K562 (cell line): ENCODE measurements around the gene C11orf54. TPM values are rescaled to one million over a fixed set of nuclear protein-coding genes. Genes with fewer than 3 reads are reported as not detected.
A peak's percentile ranks its signal among the peaks of the same experiment; 100 is the strongest.

Experiments
- ATAC-seq: fragments of 200-7000 bp; cut with Tn5 transposase; 3 replicates; pipeline ENCODE4 v1.9.1; 2020; ENCODE audit warnings: moderate library complexity
- BruUV-seq: library from RNA; stranded (reverse); fragments of 400-500 nt; replicated peaks from 2 replicates; lab custom pipeline; 2021; lab: Mats Ljungman, UMichigan
- CTCF ChIA-PET: fragments of 300-600 bp; formaldehyde crosslinking; extraction: SDS; loops from one replicate; lab custom pipeline; 2021; ENCODE audit warnings: low intra/inter-chr PET ratio; lab: Yijun Ruan, JAX
- POLR2A ChIA-PET: fragments of 300-600, 350-650 bp; sonication (Branson Sonifier 250); formaldehyde crosslinking; extraction: SDS; loops from one replicate; lab custom pipeline; 2021; ENCODE audit warnings: antibody characterized with exemption, inconsistent platforms; lab: Yijun Ruan, JAX
- DNase-seq, 4 experiments: peaks; one replicate each; pipeline versions ENCODE4 v3.0.0 to v3.0.0-alpha.2; 2011 to 2018; ENCODE audit warnings: low spot score in 3 of 4, mixed read lengths in 3 of 4; ENCODE audit errors: extremely low read depth in 1 of 4
- FAIRE-seq: peaks from 2 replicates; lab custom pipeline; 2011; peaks lifted over from hg19 to GRCh38; lab: Jason Lieb, UNC
- H2AFZ ChIP-seq: 2 replicates; pipeline ENCODE4 v1.6.0; 2011; ENCODE audit warnings: low read depth, low read length, control low read depth, inconsistent platforms
- H3K27ac ChIP-seq: fragments of 200-600 bp; 3 replicates; pipeline ENCODE4 v1.8.0; 2011; ENCODE audit warnings: low read depth, mild to moderate bottlenecking, control low read depth, inconsistent platforms, low read length, moderate library complexity, mixed read lengths; ENCODE audit errors: extremely low read depth
- H3K27me3 ChIP-seq, 2 experiments: fragments of 300-600 bp in 1 of 2; 2 replicates in 1 of 2; 3 replicates in 1 of 2; pipeline versions ENCODE4 v1.6.0 to v1.8.0; 2011; ENCODE audit warnings: inconsistent platforms in 2 of 2, low read length in 2 of 2, mild to moderate bottlenecking in 1 of 2, mixed read lengths in 1 of 2, moderate library complexity in 1 of 2; ENCODE audit not compliant: control insufficient read depth in 2 of 2, insufficient read depth in 2 of 2
- H3K36me3 ChIP-seq: fragments of 300-600 bp; 3 replicates; pipeline ENCODE4 v1.8.0; 2011; ENCODE audit warnings: mild to moderate bottlenecking, low read length, inconsistent platforms; ENCODE audit not compliant: control insufficient read depth, insufficient read depth
- H3K4me1 ChIP-seq, 2 experiments: fragments of 200-600 bp in 1 of 2; replicated peaks in 1 of 2; 2 replicates in 1 of 2; 3 replicates in 1 of 2; pipeline versions ENCODE4 v1.5.1 to v1.8.0; 2011; ENCODE audit warnings: inconsistent platforms in 2 of 2, low read length in 2 of 2, mild to moderate bottlenecking in 1 of 2, mixed read lengths in 1 of 2, moderate library complexity in 1 of 2; ENCODE audit not compliant: control insufficient read depth in 2 of 2, insufficient read depth in 2 of 2
- H3K4me2 ChIP-seq: 2 replicates; pipeline ENCODE4 v1.6.1; 2011; ENCODE audit warnings: low read length, control low read depth, inconsistent platforms, mixed read lengths; ENCODE audit not compliant: insufficient read depth
- H3K4me3 ChIP-seq: fragments of 200-600 bp; sonication (generic), shearing (Covaris generic); 2 replicates; pipeline ENCODE4 v1.5.1; 2016; ENCODE audit warnings: control low read depth, inconsistent platforms
- H3K79me2 ChIP-seq: fragments of 200-600 bp; 3 replicates; pipeline ENCODE4 v1.8.0; 2011; ENCODE audit warnings: low read length, inconsistent platforms; ENCODE audit not compliant: control insufficient read depth, insufficient read depth
- H3K9ac ChIP-seq, 2 experiments: 2 replicates each; pipeline versions ENCODE4 v1.6.0 to v1.6.1; 2011; ENCODE audit warnings: low read depth in 2 of 2, low read length in 2 of 2, control low read depth in 1 of 2, inconsistent platforms in 1 of 2, mild to moderate bottlenecking in 1 of 2, mixed read lengths in 1 of 2; ENCODE audit not compliant: insufficient read depth in 1 of 2
- H3K9me1 ChIP-seq: one replicate; pipeline ENCODE4 v1.6.0; 2011; ENCODE audit warnings: inconsistent platforms, mild to moderate bottlenecking, low read length, moderate library complexity; ENCODE audit not compliant: control insufficient read depth, insufficient read depth
- H3K9me3 ChIP-seq: replicated peaks from 2 replicates; pipeline ENCODE4 v1.5.1; 2011; ENCODE audit warnings: low read depth, low read length, inconsistent platforms; ENCODE audit not compliant: control insufficient read depth, insufficient read depth
- H4K20me1 ChIP-seq: replicated peaks from 2 replicates; pipeline ENCODE4 v1.6.1; 2011; ENCODE audit warnings: low read length, inconsistent platforms, mixed read lengths; ENCODE audit not compliant: control insufficient read depth, insufficient read depth
- BDP1 ChIP-seq: IDR thresholded peaks from 3 replicates; pipeline ENCODE4 v1.6.1; 2011; ENCODE audit not compliant: insufficient read length, insufficient read depth
- CXXC5 ChIP-seq: fragments of 250-450 bp; sonication (Bioruptor Pico); IDR thresholded peaks from 2 replicates; pipeline ENCODE4 v1.8.0; 2022; ENCODE audit warnings: inconsistent platforms, mild to moderate bottlenecking, moderate library complexity
- ELK1 ChIP-seq: sonication (generic); formaldehyde crosslinking; IDR thresholded peaks from 2 replicates; pipeline ENCODE4 v1.8.1; 2022; ENCODE audit warnings: missing genetic modification reagents
- ERF ChIP-seq: fragments of 450-650 bp; formaldehyde crosslinking; IDR thresholded peaks from 2 replicates; pipeline ENCODE4 v1.4.0; 2020; ENCODE audit warnings: mild to moderate bottlenecking, mixed read lengths
- EWSR1 ChIP-seq: fragments of 450-650 bp; IDR thresholded peaks from 2 replicates; pipeline ENCODE4 v1.6.1; 2018; ENCODE audit warnings: borderline replicate concordance, mild to moderate bottlenecking, low read depth, moderate library complexity; ENCODE audit not compliant: partially characterized antibody
- IRF1 ChIP-seq: sonication (generic); formaldehyde crosslinking; IDR thresholded peaks from 2 replicates; pipeline ENCODE4 v1.8.0; 2022; ENCODE audit warnings: missing genetic modification reagents, mild to moderate bottlenecking, borderline replicate concordance
- MBD1 ChIP-seq: fragments of 250-450 bp; sonication (Bioruptor Pico); IDR thresholded peaks from 2 replicates; pipeline ENCODE4 v1.8.0; 2022; ENCODE audit warnings: inconsistent platforms
- MIER1 ChIP-seq: fragments of 450-650 bp; IDR thresholded peaks from 2 replicates; pipeline ENCODE4 v1.6.1; 2016; ENCODE audit warnings: antibody characterized with exemption, mild to moderate bottlenecking, low read depth
- NR1H2 ChIP-seq: sonication (generic); formaldehyde crosslinking; IDR thresholded peaks from 2 replicates; pipeline ENCODE4 v1.4.0; 2020; ENCODE audit warnings: mild to moderate bottlenecking, missing genetic modification reagents
- OTX1 ChIP-seq: fragments of 450-650 bp; formaldehyde crosslinking; IDR thresholded peaks from 2 replicates; pipeline ENCODE4 v1.4.0; 2022; ENCODE audit warnings: mild to moderate bottlenecking
- POLR2AphosphoS5 ChIP-seq: IDR thresholded peaks from 2 replicates; pipeline ENCODE4 v1.6.1; 2011; ENCODE audit warnings: mild to moderate bottlenecking, low read depth, low read length, moderate library complexity; ENCODE audit not compliant: control insufficient read depth, insufficient read depth
- STAT6 ChIP-seq: sonication (generic); formaldehyde crosslinking; IDR thresholded peaks from 2 replicates; pipeline ENCODE4 v1.8.1; 2023; ENCODE audit warnings: mild to moderate bottlenecking, missing genetic modification reagents
- SUPT5H ChIP-seq: fragments of 450-650 bp; IDR thresholded peaks from 2 replicates; pipeline ENCODE4 v1.6.1; 2016
- TOE1 ChIP-seq, 2 experiments: fragments of 450-650 bp in 1 of 2; sonication (generic) in 1 of 2; formaldehyde crosslinking in 1 of 2; IDR thresholded peaks; 2 replicates each; pipeline versions ENCODE4 v1.7.1 to v1.8.0; 2016 to 2022; ENCODE audit warnings: borderline replicate concordance in 2 of 2, mild to moderate bottlenecking in 2 of 2, antibody characterized with exemption in 1 of 2, inconsistent platforms in 1 of 2, low read depth in 1 of 2, missing genetic modification reagents in 1 of 2, moderate library complexity in 1 of 2
- ZNF253 ChIP-seq: fragments of 250-450 bp; sonication (Bioruptor Pico); conservative IDR thresholded peaks from 2 replicates; pipeline ENCODE4 v1.6.1; 2021; ENCODE audit warnings: mild to moderate bottlenecking
- ZNF644 ChIP-seq: fragments of 200-800 bp; sonication (Bioruptor generic); IDR thresholded peaks from 2 replicates; pipeline ENCODE4 v1.6.1; 2016; ENCODE audit warnings: low read depth, missing genetic modification characterization, missing compliant biosample characterization
- WGBS: fragments of 100-300 bp; shearing (Covaris generic); methylation state at CpG from one replicate; pipeline ENCODE4 v1.1.6; 2016; ENCODE audit warnings: low coverage, mixed read lengths; ENCODE audit not compliant: insufficient coverage; ENCODE audit errors: missing lambda C conversion rate; 5-methylcytosine and 5-hydroxymethylcytosine counted together
- in situ Hi-C: fragments of 300-500 bp; cut with MboI; formaldehyde crosslinking; loops from 4 replicates; pipeline ENCODE4 v1.15.0; 2018; ENCODE audit warnings: inconsistent platforms, mixed read lengths
- intact Hi-C: fragments of 100-400 bp; cut with micrococcal nuclease; formaldehyde crosslinking; loops from 2 replicates; pipeline ENCODE4 v1.14.2; 2022
- polyA plus RNA-seq, 8 experiments: library from polyadenylated mRNA; depleted of rRNA in 4 of 8; stranded (reverse) in 5 of 8; unstranded in 3 of 8; fragments of >200 nt; fragmentation: Nextera tagmentation in 2 of 8; fragmentation: Illumina TruSeq in 1 of 8; extraction: Ambion mirVana in 2 of 8; extraction: Trizol in 1 of 8; gene quantifications; 2 replicates each; pipeline versions ENCODE4 v1.2.1 to v1.2.3, GENCODE V29; 2011 to 2014; ENCODE audit warnings: inconsistent platforms in 1 of 8, missing spikeins in 1 of 8
- total RNA-seq, 7 experiments: library from RNA; depleted of rRNA in 6 of 7; stranded (reverse); fragments of >200 nt in 6 of 7; fragmentation: Illumina TruSeq in 2 of 7; extraction: Trizol in 2 of 7; gene quantifications; 2 replicates each; pipeline versions ENCODE4 v1.2.1 to v1.2.3, GENCODE V29; 2011 to 2021; ENCODE audit warnings: low replicate concordance in 1 of 7

C11orf54 gene
- total and polyA plus RNA-seq, 9 of the 15 experiments (the other 6 are each of a cell fraction or from before 2014, with no cell fraction given) = 13.4 to 33.0 (median 23.1) TPM

GRCh38 chr11:93729129-93729616 is 12.3 kb upstream of the C11orf54 start:
- intact Hi-C loops = no loop called here
- no peaks in the 10 kb centered on the region for H3K9me1 ChIP-seq
- TF ChIP-seq STAT6 (CRISPR knock-in tag) = no peak
- TF ChIP-seq POLR2AphosphoS5 = peak; percentile 44; the same call in 1 of the 2 replicates
- TF ChIP-seq IRF1 = no peak
- peak; percentile 53 for TF ChIP-seq EWSR1
- TF ChIP-seq ZNF644 = no peak
- TF ChIP-seq ZNF253 (CRISPR knock-in tag) = 0 out of 2 replicates have a peak, but pooled peaks have one; percentile 3
- TF ChIP-seq BDP1 = no peak
- no peak for TF ChIP-seq MIER1
- no peak for TF ChIP-seq ELK1 (CRISPR knock-in tag)
- 0 out of 2 replicates have a peak, but pooled peaks have one; percentile 52 for TF ChIP-seq ERF (CRISPR knock-in tag)
- TF ChIP-seq NR1H2 (CRISPR knock-in tag) = no peak
- TF ChIP-seq TOE1 (IDR thresholded peaks at IDR 0.05; ENCODE audit: borderline replicate concordance) = no peak
- TF ChIP-seq TOE1 (CRISPR knock-in tag; IDR thresholded peaks at IDR 0.05; ENCODE audit: borderline replicate concordance, low read depth) = no peak
- peak; percentile 85 for TF ChIP-seq SUPT5H
- no peak for TF ChIP-seq MBD1 (CRISPR knock-in tag)
- 0 out of 2 replicates have a peak, but pooled peaks have one; percentile 38 for TF ChIP-seq OTX1 (CRISPR knock-in tag)
- TF ChIP-seq CXXC5 = no peak

More at GRCh38 chr11:93729129-93729616, 12.3 kb upstream of the C11orf54 start:
- FAIRE-seq = no peak
- Histone ChIP-seq H3K9me3 (no peaks in the 10 kb centered on the region), H3K4me3 (no peak overlapping the region), H3K4me1 (no peaks in the 10 kb centered on the region), H3K27ac (peak overlapping the region; percentile 31; the same call in 1 of the 3 replicates), H3K36me3 (peaks cover 95% of the 10 kb centered on the region), H3K27me3 (no peaks in the 10 kb centered on the region), H3K4me2 (no peak overlapping the region), H3K9ac (no peak overlapping the region), H3K79me2 (peaks cover 22% of the 10 kb centered on the region), H4K20me1 (no peaks in the 10 kb centered on the region), H2AFZ (no peak overlapping the region)
- ChIA-PET POLR2A (interaction anchor here (2.2 to 9.3 kb wide), 3 partner anchors 10 to 12 kb away, joined by 8 to 98 read pairs (median 10); partner anchors contain the start of genes C11orf54 and TAF1D), CTCF (no interaction called here)
- no peak for DNase-seq
- peak; percentile 63 for ATAC-seq
- BruUV-seq = no TSS peak
- 70% methylated on average over 5 of the region's 5 CpGs for WGBS
- in situ Hi-C loops = no loop called here
